Measurements from ENCODE around the gene EVA1A.
"Not testable (repeated sequence)": the region's sequence is repeated elsewhere in the genome, so short reads cannot be mapped to it uniquely, and the experiment has no call there.

Gene EVA1A

GRCh38 chr2:75516378-75517360 lies 44.1 kb downstream of the EVA1A start:
- no peak for DNase-seq

GRCh38 chr2:75515584-75516368 lies 45.0 kb downstream of the EVA1A start:
- DNase-seq, result no peak

- no peak for DNase-seq
These were observed 47.0 kb downstream of the EVA1A start for GRCh38 chr2:75513616-75514170.

GRCh38 chr2:75512455-75513212 lies 48.1 kb downstream of the EVA1A start:
- no peak for DNase-seq

- no peak for DNase-seq
These were observed 54.5 kb downstream of the EVA1A start for GRCh38 chr2:75506101-75506697.

- DNase-seq, result no peak
These were observed 55.7 kb downstream of the EVA1A start for GRCh38 chr2:75505012-75505411.

- DNase-seq, result no peak
These were observed 57.6 kb downstream of the EVA1A start for GRCh38 chr2:75503048-75503607.

GRCh38 chr2:75500633-75501032 lies 60.1 kb downstream of the EVA1A start:
- DNase-seq, result no peak

GRCh38 chr2:75499534-75499933 lies 61.2 kb downstream of the EVA1A start:
- DNase-seq, result no peak

- no peak for DNase-seq
These were observed 61.8 kb downstream of the EVA1A start for GRCh38 chr2:75498907-75499306.

- DNase-seq, result no peak
These were observed 63.5 kb downstream of the EVA1A start for GRCh38 chr2:75497256-75497655.

- no peak for DNase-seq
These were observed 64.9 kb downstream of the EVA1A start for GRCh38 chr2:75495862-75496261.

- no peak for DNase-seq
These were observed 66.5 kb downstream of the EVA1A start for GRCh38 chr2:75494137-75494769.

GRCh38 chr2:75493230-75493629 lies 67.5 kb downstream of the EVA1A start:
- DNase-seq, result no peak

- no peak for DNase-seq
These were observed 69.5 kb downstream of the EVA1A start for GRCh38 chr2:75491129-75491753.

GRCh38 chr2:75489721-75490120 lies 71.0 kb downstream of the EVA1A start:
- no peak for DNase-seq

GRCh38 chr2:75488157-75488556 lies 72.6 kb downstream of the EVA1A start:
- no peak for DNase-seq

- DNase-seq, result not testable (repeated sequence)
These were observed 74.0 kb downstream of the EVA1A start for GRCh38 chr2:75486735-75487134.

GRCh38 chr2:75484840-75485239 lies 75.9 kb downstream of the EVA1A start:
- DNase-seq, result no peak

- DNase-seq, result no peak
These were observed 76.9 kb downstream of the EVA1A start for GRCh38 chr2:75483878-75484277.

- no peak for DNase-seq
These were observed 78.3 kb downstream of the EVA1A start for GRCh38 chr2:75482398-75482797.

Data from T-helper 1 cell (primary cell).